Liver (tissue), 9 donors: Measurements from ENCODE around the gene FARS2. TPM values are rescaled to one million over a fixed set of nuclear protein-coding genes. Genes with fewer than 3 reads are reported as not detected.

Experiments used
- DNase-seq: peaks from one replicate; pipeline ENCODE4 v3.0.0-alpha.2; 2017; ENCODE audit warnings: low spot score
- H3K27ac ChIP-seq, 2 donors: one replicate each; pipeline ENCODE4 v1.7.0; 2013; ENCODE audit warnings: inconsistent platforms in 2 of 2, low read length in 2 of 2, control low read depth in 1 of 2, low read depth in 1 of 2, mild to moderate bottlenecking in 1 of 2
- H3K27me3 ChIP-seq, 4 donors: one replicate each; pipeline versions ENCODE4 v1.6.1 to v1.7.0; 2013; ENCODE audit warnings: low read length in 3 of 4, inconsistent platforms in 1 of 4, mild to moderate bottlenecking in 1 of 4, moderate library complexity in 1 of 4; ENCODE audit not compliant: control insufficient read depth in 4 of 4, insufficient read depth in 4 of 4
- H3K36me3 ChIP-seq, 4 donors: one replicate each; pipeline versions ENCODE4 v1.6.1 to v1.7.0; 2013; ENCODE audit warnings: low read length in 3 of 4, mild to moderate bottlenecking in 3 of 4, low read depth in 1 of 4, moderate library complexity in 1 of 4; ENCODE audit not compliant: control insufficient read depth in 4 of 4, insufficient read depth in 3 of 4
- H3K4me1 ChIP-seq, 4 donors: one replicate each; pipeline versions ENCODE4 v1.6.1 to v1.7.0; 2013; ENCODE audit warnings: low read length in 3 of 4, mild to moderate bottlenecking in 3 of 4, moderate library complexity in 1 of 4; ENCODE audit not compliant: control insufficient read depth in 4 of 4, insufficient read depth in 4 of 4
- H3K4me3 ChIP-seq, 3 donors: one replicate each; pipeline versions ENCODE4 v1.6.1 to v1.7.0; 2013; ENCODE audit warnings: low read length in 3 of 3, control low read depth in 1 of 3, low read depth in 1 of 3, mild to moderate bottlenecking in 1 of 3
- H3K9ac ChIP-seq, 2 donors: one replicate each; pipeline ENCODE4 v1.7.0; 2013; ENCODE audit warnings: low read length in 2 of 2, mild to moderate bottlenecking in 2 of 2, moderate library complexity in 2 of 2, control low read depth in 1 of 2, low read depth in 1 of 2
- H3K9me3 ChIP-seq, 4 donors: one replicate each; pipeline versions ENCODE4 v1.6.1 to v1.7.0; 2013; ENCODE audit warnings: low read length in 3 of 4; ENCODE audit not compliant: control insufficient read depth in 4 of 4
- EGR1 ChIP-seq, 2 donors: IDR thresholded peaks; 2 replicates each; pipeline ENCODE4 v1.6.1; 2016 to 2018; ENCODE audit warnings: antibody characterized with exemption in 2 of 2, low read depth in 2 of 2
- FOXA1 ChIP-seq: IDR thresholded peaks from 2 replicates; pipeline ENCODE4 v1.6.1; 2016; ENCODE audit warnings: antibody characterized with exemption
- FOXA2 ChIP-seq: IDR thresholded peaks from 2 replicates; pipeline ENCODE4 v1.6.1; 2016; ENCODE audit warnings: antibody characterized with exemption
- GABPA ChIP-seq, 2 donors: IDR thresholded peaks in 1 of 2; conservative IDR thresholded peaks in 1 of 2; 2 replicates each; pipeline ENCODE4 v1.6.1; 2016; ENCODE audit warnings: antibody characterized with exemption in 2 of 2, mild to moderate bottlenecking in 1 of 2, moderate library complexity in 1 of 2
- HNF4A ChIP-seq, 2 donors: conservative IDR thresholded peaks; 2 replicates each; pipeline ENCODE4 v1.6.1; 2016; ENCODE audit warnings: antibody characterized with exemption in 2 of 2, mild to moderate bottlenecking in 2 of 2
- HNF4G ChIP-seq: IDR thresholded peaks from 2 replicates; pipeline ENCODE4 v1.6.1; 2016; ENCODE audit warnings: antibody characterized with exemption
- JUND ChIP-seq, 2 donors: IDR thresholded peaks; 2 replicates each; pipeline ENCODE4 v1.6.1; 2016; ENCODE audit warnings: antibody characterized with exemption in 2 of 2
- NR2F2 ChIP-seq: IDR thresholded peaks from 2 replicates; pipeline ENCODE4 v1.6.1; 2016; ENCODE audit warnings: antibody characterized with exemption
- RAD21 ChIP-seq, 2 donors: IDR thresholded peaks; 2 replicates each; pipeline ENCODE4 v1.6.1; 2016; ENCODE audit warnings: antibody characterized with exemption in 2 of 2, mild to moderate bottlenecking in 2 of 2
- RXRA ChIP-seq, 2 donors: IDR thresholded peaks; 2 replicates each; pipeline ENCODE4 v1.6.1; 2017 to 2018; ENCODE audit warnings: antibody characterized with exemption in 2 of 2, mild to moderate bottlenecking in 1 of 2
- SP1 ChIP-seq: IDR thresholded peaks from 2 replicates; pipeline ENCODE4 v1.6.1; 2018; ENCODE audit warnings: antibody characterized with exemption, mild to moderate bottlenecking
- TAF1 ChIP-seq: conservative IDR thresholded peaks from 2 replicates; pipeline ENCODE4 v1.6.1; 2016; ENCODE audit warnings: antibody characterized with exemption, mild to moderate bottlenecking
- YY1 ChIP-seq: IDR thresholded peaks from 2 replicates; pipeline ENCODE4 v1.6.1; 2016; ENCODE audit warnings: antibody characterized with exemption, mild to moderate bottlenecking
- WGBS: extraction: QIAGEN DNeasy Blood & Tissue Kit; methylation state at CpG from one replicate; pipeline ENCODE4 v1.1.7; 2013; 5-methylcytosine and 5-hydroxymethylcytosine counted together
- polyA plus RNA-seq, 2 donors: library from polyadenylated mRNA; stranded (reverse) in 1 of 2; unstranded in 1 of 2; fragments of 200-250 nt in 1 of 2; fragments of >200 nt in 1 of 2; fragmentation: Nextera tagmentation in 1 of 2; extraction: Ambion mirVana in 1 of 2; gene quantifications; one replicate each; pipeline versions ENCODE4 v1.2.1 to v1.2.3, GENCODE V29; 2013 to 2015
- total RNA-seq, 2 donors: library from RNA; depleted of rRNA; stranded (reverse); fragments of >200 nt; gene quantifications; one replicate each; pipeline ENCODE4 v1.2.3, GENCODE V29; 2014
- TF ChIP-seq, protein P1 (sequence below): IDR thresholded peaks from 2 replicates; pipeline ENCODE4 v1.6.1; 2016; ENCODE audit warnings: antibody characterized with exemption
- TF ChIP-seq, protein P2 (sequence below): IDR thresholded peaks from 2 replicates; pipeline ENCODE4 v1.6.1; 2016; ENCODE audit warnings: antibody characterized with exemption, mild to moderate bottlenecking
- TF ChIP-seq, protein P3 (sequence below): fragments of 150-350 bp; IDR thresholded peaks from 2 replicates; pipeline ENCODE4 v1.5.1; 2017; ENCODE audit warnings: improper control_type of control experiment, low read depth, low read length; ENCODE audit not compliant: missing input control
- TF ChIP-seq, protein P4 (sequence below): IDR thresholded peaks from 2 replicates; pipeline ENCODE4 v1.6.1; 2016; ENCODE audit warnings: antibody characterized with exemption
- donor health status: healthy.
- donor health status: healthy.
- donor health status: healthy.
- donor health status: healthy.
- donor health status: healthy.

Gene FARS2
- total and polyA plus RNA-seq, 4 donors = 7.8 to 25.9 (median 11.2) TPM

DNA sequence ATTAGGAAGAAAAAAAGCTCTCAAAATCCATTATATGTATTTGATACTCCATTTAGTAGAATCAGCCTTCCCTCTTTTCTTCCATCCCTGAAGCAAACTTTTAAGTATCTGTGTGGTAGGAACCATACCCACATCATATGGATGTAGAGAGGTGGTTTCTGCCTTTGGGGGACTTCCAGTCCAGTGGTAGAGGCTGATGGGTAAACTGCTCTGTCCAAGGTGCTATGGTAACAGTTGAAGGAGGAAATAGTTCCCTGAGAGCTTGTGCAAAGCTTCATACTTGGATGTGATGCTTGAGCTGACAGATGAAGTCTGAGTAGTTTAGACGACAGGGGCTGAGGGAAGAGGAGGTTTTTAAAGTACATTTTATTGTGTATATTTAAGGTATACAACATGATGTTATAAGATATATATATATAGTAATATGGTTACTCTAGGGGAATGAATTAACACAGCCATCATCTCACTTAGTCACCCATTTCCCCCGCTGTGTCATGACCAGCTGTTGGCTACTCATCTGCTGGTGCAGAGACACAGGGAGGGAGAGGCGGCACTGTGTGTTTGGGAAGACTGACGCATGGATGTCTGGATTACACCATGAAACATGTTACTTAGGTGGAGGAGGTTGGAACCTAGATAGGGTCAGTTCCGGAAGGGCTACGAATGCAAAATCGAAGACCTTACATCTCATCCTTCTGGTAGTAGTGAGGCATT lies 185.2 kb downstream of the FARS2 start:
- Histone ChIP-seq H3K4me1 (no peaks in the 10 kb centered on the region), H3K27me3 (no peaks in the 10 kb centered on the region), H3K9ac (no peak overlapping the region), H3K9me3 (no peaks in the 10 kb centered on the region), H3K4me3 (no peak overlapping the region), H3K36me3 (no peaks in the 10 kb centered on the region), H3K27ac (no peak overlapping the region)
- DNase-seq = no peak
- TF ChIP-seq NR2F2 = no peak
- no peak for TF ChIP-seq HNF4A (conservative IDR thresholded peaks at IDR 0.05)
- TF ChIP-seq SP1 = no peak
- no peak for TF ChIP-seq YY1
- TF ChIP-seq, protein P1, sequence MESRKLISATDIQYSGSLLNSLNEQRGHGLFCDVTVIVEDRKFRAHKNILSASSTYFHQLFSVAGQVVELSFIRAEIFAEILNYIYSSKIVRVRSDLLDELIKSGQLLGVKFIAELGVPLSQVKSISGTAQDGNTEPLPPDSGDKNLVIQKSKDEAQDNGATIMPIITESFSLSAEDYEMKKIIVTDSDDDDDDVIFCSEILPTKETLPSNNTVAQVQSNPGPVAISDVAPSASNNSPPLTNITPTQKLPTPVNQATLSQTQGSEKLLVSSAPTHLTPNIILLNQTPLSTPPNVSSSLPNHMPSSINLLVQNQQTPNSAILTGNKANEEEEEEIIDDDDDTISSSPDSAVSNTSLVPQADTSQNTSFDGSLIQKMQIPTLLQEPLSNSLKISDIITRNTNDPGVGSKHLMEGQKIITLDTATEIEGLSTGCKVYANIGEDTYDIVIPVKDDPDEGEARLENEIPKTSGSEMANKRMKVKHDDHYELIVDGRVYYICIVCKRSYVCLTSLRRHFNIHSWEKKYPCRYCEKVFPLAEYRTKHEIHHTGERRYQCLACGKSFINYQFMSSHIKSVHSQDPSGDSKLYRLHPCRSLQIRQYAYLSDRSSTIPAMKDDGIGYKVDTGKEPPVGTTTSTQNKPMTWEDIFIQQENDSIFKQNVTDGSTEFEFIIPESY = no peak
- TF ChIP-seq JUND (IDR thresholded peaks at IDR 0.05) = no peak
- no peak for TF ChIP-seq RXRA (IDR thresholded peaks at IDR 0.05)
- TF ChIP-seq, protein P2, sequence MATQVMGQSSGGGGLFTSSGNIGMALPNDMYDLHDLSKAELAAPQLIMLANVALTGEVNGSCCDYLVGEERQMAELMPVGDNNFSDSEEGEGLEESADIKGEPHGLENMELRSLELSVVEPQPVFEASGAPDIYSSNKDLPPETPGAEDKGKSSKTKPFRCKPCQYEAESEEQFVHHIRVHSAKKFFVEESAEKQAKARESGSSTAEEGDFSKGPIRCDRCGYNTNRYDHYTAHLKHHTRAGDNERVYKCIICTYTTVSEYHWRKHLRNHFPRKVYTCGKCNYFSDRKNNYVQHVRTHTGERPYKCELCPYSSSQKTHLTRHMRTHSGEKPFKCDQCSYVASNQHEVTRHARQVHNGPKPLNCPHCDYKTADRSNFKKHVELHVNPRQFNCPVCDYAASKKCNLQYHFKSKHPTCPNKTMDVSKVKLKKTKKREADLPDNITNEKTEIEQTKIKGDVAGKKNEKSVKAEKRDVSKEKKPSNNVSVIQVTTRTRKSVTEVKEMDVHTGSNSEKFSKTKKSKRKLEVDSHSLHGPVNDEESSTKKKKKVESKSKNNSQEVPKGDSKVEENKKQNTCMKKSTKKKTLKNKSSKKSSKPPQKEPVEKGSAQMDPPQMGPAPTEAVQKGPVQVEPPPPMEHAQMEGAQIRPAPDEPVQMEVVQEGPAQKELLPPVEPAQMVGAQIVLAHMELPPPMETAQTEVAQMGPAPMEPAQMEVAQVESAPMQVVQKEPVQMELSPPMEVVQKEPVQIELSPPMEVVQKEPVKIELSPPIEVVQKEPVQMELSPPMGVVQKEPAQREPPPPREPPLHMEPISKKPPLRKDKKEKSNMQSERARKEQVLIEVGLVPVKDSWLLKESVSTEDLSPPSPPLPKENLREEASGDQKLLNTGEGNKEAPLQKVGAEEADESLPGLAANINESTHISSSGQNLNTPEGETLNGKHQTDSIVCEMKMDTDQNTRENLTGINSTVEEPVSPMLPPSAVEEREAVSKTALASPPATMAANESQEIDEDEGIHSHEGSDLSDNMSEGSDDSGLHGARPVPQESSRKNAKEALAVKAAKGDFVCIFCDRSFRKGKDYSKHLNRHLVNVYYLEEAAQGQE = no peak
- TF ChIP-seq, protein P3, sequence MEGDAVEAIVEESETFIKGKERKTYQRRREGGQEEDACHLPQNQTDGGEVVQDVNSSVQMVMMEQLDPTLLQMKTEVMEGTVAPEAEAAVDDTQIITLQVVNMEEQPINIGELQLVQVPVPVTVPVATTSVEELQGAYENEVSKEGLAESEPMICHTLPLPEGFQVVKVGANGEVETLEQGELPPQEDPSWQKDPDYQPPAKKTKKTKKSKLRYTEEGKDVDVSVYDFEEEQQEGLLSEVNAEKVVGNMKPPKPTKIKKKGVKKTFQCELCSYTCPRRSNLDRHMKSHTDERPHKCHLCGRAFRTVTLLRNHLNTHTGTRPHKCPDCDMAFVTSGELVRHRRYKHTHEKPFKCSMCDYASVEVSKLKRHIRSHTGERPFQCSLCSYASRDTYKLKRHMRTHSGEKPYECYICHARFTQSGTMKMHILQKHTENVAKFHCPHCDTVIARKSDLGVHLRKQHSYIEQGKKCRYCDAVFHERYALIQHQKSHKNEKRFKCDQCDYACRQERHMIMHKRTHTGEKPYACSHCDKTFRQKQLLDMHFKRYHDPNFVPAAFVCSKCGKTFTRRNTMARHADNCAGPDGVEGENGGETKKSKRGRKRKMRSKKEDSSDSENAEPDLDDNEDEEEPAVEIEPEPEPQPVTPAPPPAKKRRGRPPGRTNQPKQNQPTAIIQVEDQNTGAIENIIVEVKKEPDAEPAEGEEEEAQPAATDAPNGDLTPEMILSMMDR = no peak
- no peak for TF ChIP-seq EGR1 (IDR thresholded peaks at IDR 0.05; ENCODE audit: low read depth in 2 of 2)
- TF ChIP-seq RAD21 (IDR thresholded peaks at IDR 0.05) = no peak
- TF ChIP-seq TAF1 = no peak
- no peak for TF ChIP-seq HNF4G
- TF ChIP-seq, protein P4, sequence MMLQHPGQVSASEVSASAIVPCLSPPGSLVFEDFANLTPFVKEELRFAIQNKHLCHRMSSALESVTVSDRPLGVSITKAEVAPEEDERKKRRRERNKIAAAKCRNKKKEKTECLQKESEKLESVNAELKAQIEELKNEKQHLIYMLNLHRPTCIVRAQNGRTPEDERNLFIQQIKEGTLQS = no peak
- no peak for TF ChIP-seq FOXA2
- TF ChIP-seq FOXA1 = no peak
- TF ChIP-seq GABPA (IDR thresholded peaks at IDR 0.05 in 1 of 2, conservative IDR thresholded peaks at IDR 0.05 in 1 of 2) = no peak
- WGBS = 96% methylated on average over 7 of the region's 7 CpGs
